ENCODE measurements around the gene COL27A1.

COL27A1 gene

GRCh38 chr9:114207845-114208244 lies 52.5 kb downstream of the COL27A1 start:
- no peak for DNase-seq

- DNase-seq: no peak
These were observed 53.8 kb downstream of the COL27A1 start for GRCh38 chr9:114209151-114209550.

- DNase-seq: no peak
These were observed 54.8 kb downstream of the COL27A1 start for GRCh38 chr9:114210136-114210535.

GRCh38 chr9:114210691-114211276 lies 55.4 kb downstream of the COL27A1 start:
- no peak for DNase-seq

- DNase-seq: no peak
These were observed 57.5 kb downstream of the COL27A1 start for GRCh38 chr9:114212826-114213225.

GRCh38 chr9:114213566-114213965 lies 58.2 kb downstream of the COL27A1 start:
- DNase-seq: no peak

- no peak for DNase-seq
These were observed 58.8 kb downstream of the COL27A1 start for GRCh38 chr9:114214181-114214580.

GRCh38 chr9:114214686-114215414 lies 59.5 kb downstream of the COL27A1 start:
- DNase-seq: no peak

- DNase-seq: no peak
These were observed 60.7 kb downstream of the COL27A1 start for GRCh38 chr9:114216081-114216480.

- no peak for DNase-seq
These were observed 61.6 kb downstream of the COL27A1 start for GRCh38 chr9:114216976-114217375.

- DNase-seq: no peak
These were observed 63.2 kb downstream of the COL27A1 start for GRCh38 chr9:114218264-114219120.

- DNase-seq: no peak
These were observed 64.8 kb downstream of the COL27A1 start for GRCh38 chr9:114220061-114220541.

GRCh38 chr9:114221706-114222465 lies 66.5 kb downstream of the COL27A1 start:
- no peak for DNase-seq

GRCh38 chr9:114223564-114224246 lies 68.4 kb downstream of the COL27A1 start:
- DNase-seq: no peak

GRCh38 chr9:114224247-114224610 lies 68.9 kb downstream of the COL27A1 start:
- DNase-seq: no peak

GRCh38 chr9:114225561-114226212 lies 70.3 kb downstream of the COL27A1 start:
- DNase-seq: no peak

- DNase-seq: no peak
These were observed 71.1 kb downstream of the COL27A1 start for GRCh38 chr9:114226246-114227055.

- DNase-seq: no peak
These were observed 72.1 kb downstream of the COL27A1 start for GRCh38 chr9:114227288-114228015.

GRCh38 chr9:114228016-114228808 lies 72.9 kb downstream of the COL27A1 start:
- DNase-seq: no peak

Data from SIG-M5 (cell line).